Endothelial cell of umbilical vein (primary cell): ENCODE data around the gene SLC7A8. TPM values are rescaled to one million over a fixed set of nuclear protein-coding genes. Genes with fewer than 3 reads are reported as not detected.

ENCODE experiments used
- BruUV-seq: library from RNA; stranded (reverse); fragments of 400-500 nt; replicated peaks from 2 replicates; lab custom pipeline; 2021; lab: Mats Ljungman, UMichigan
- CTCF ChIA-PET: fragments of 300-600, 350-600 bp; sonication (Branson Sonifier 250); formaldehyde crosslinking; loops from one replicate; lab custom pipeline; 2021; ENCODE audit warnings: antibody characterized with exemption, inconsistent platforms; lab: Charles Lee
- POLR2A ChIA-PET: fragments of 300-600, 350-600 bp; sonication (Branson Sonifier 250); formaldehyde crosslinking; loops from one replicate; lab custom pipeline; 2021; ENCODE audit warnings: antibody characterized with exemption, inconsistent platforms; lab: Charles Lee
- DNase-seq: peaks from one replicate; pipeline ENCODE4 v3.0.0-alpha.2; 2011; ENCODE audit warnings: low read depth, low spot score
- FAIRE-seq: peaks from 2 replicates; lab custom pipeline; 2011; peaks lifted over from hg19 to GRCh38; lab: Jason Lieb, UNC
- H2AFZ ChIP-seq: 2 replicates; pipeline ENCODE4 v1.6.0; 2012; ENCODE audit warnings: low read depth, low read length, control low read depth, inconsistent platforms
- H3K27ac ChIP-seq: 2 replicates; pipeline ENCODE4 v1.5.1; 2011; ENCODE audit warnings: low read depth, mild to moderate bottlenecking, control low read depth, low read length, moderate library complexity; ENCODE audit not compliant: insufficient read depth
- H3K27me3 ChIP-seq, 2 experiments: 2 replicates each; pipeline versions ENCODE4 v1.6.0 to v1.6.1; 2011; ENCODE audit warnings: low read length in 2 of 2, mixed read lengths in 1 of 2; ENCODE audit not compliant: control insufficient read depth in 2 of 2, insufficient read depth in 2 of 2
- H3K36me3 ChIP-seq, 2 experiments: 2 replicates in 1 of 2; 3 replicates in 1 of 2; pipeline ENCODE4 v1.5.1; 2011; ENCODE audit warnings: low read length in 2 of 2, mild to moderate bottlenecking in 1 of 2, moderate library complexity in 1 of 2; ENCODE audit not compliant: control insufficient read depth in 2 of 2, insufficient read depth in 2 of 2; ENCODE audit errors: extremely low read depth in 1 of 2
- H3K4me1 ChIP-seq: 3 replicates; pipeline ENCODE4 v1.5.1; 2011; ENCODE audit warnings: mild to moderate bottlenecking, low read length; ENCODE audit not compliant: control insufficient read depth, insufficient read depth; ENCODE audit errors: extremely low read depth
- H3K4me2 ChIP-seq: 2 replicates; pipeline ENCODE4 v1.6.1; 2011; ENCODE audit warnings: low read length, control low read depth, mixed read lengths; ENCODE audit not compliant: insufficient read depth
- H3K4me3 ChIP-seq, 3 experiments: fragments of 200-600 bp in 1 of 3; sonication (generic), shearing (Covaris generic) in 1 of 3; replicated peaks in 1 of 3; 2 replicates each; pipeline ENCODE4 v1.5.1; 2011 to 2016; ENCODE audit warnings: control low read depth in 3 of 3, low read length in 3 of 3, mild to moderate bottlenecking in 2 of 3, inconsistent platforms in 1 of 3, low read depth in 1 of 3, moderate library complexity in 1 of 3; ENCODE audit not compliant: insufficient read depth in 1 of 3
- H3K79me2 ChIP-seq: 2 replicates; pipeline ENCODE4 v1.6.0; 2012; ENCODE audit warnings: low read length, inconsistent platforms; ENCODE audit not compliant: control insufficient read depth, insufficient read depth
- H3K9ac ChIP-seq: replicated peaks from 2 replicates; pipeline ENCODE3; 2011; ENCODE audit warnings: low read length, control low read depth; ENCODE audit not compliant: insufficient read depth; ENCODE audit errors: extremely low read depth
- H3K9me1 ChIP-seq: replicated peaks from 3 replicates; pipeline ENCODE4 v1.6.0; 2011; ENCODE audit warnings: mild to moderate bottlenecking, low read length; ENCODE audit not compliant: control insufficient read depth, insufficient read depth; ENCODE audit errors: extremely low read depth
- H3K9me3 ChIP-seq: replicated peaks from 2 replicates; pipeline ENCODE4 v1.5.1; 2012; ENCODE audit warnings: low read length, inconsistent platforms; ENCODE audit not compliant: control insufficient read depth, insufficient read depth
- H4K20me1 ChIP-seq: replicated peaks from 2 replicates; pipeline ENCODE3; 2011; ENCODE audit warnings: mild to moderate bottlenecking, low read length; ENCODE audit not compliant: control insufficient read depth, insufficient read depth; ENCODE audit errors: extremely low read depth
- FOS ChIP-seq: IDR thresholded peaks from 2 replicates; pipeline ENCODE4 v1.6.1; 2011; ENCODE audit warnings: mild to moderate bottlenecking, low read length, moderate library complexity, borderline replicate concordance; ENCODE audit not compliant: insufficient read depth
- GATA2 ChIP-seq: IDR thresholded peaks from 2 replicates; pipeline ENCODE4 v1.7.0; 2011; ENCODE audit warnings: low read depth, mild to moderate bottlenecking, moderate library complexity, mixed read lengths, low read length; ENCODE audit not compliant: insufficient read length, insufficient read depth
- JUN ChIP-seq: IDR thresholded peaks from 2 replicates; pipeline ENCODE4 v1.6.1; 2011; ENCODE audit warnings: borderline replicate concordance, low read depth; ENCODE audit not compliant: insufficient read length, insufficient read depth
- MYC ChIP-seq: IDR thresholded peaks from one replicate; pipeline ENCODE4 v1.6.1; 2011; ENCODE audit warnings: mild to moderate bottlenecking, low read depth, low read length
- POLR2A ChIP-seq: IDR thresholded peaks from 2 replicates; pipeline ENCODE4 v1.6.1; 2012; ENCODE audit warnings: low read depth, mild to moderate bottlenecking, control low read depth, low read length
- POLR2AphosphoS5 ChIP-seq: IDR thresholded peaks from 2 replicates; pipeline ENCODE4 v1.6.1; 2012; ENCODE audit warnings: low read depth, mild to moderate bottlenecking, control low read depth, low read length, moderate library complexity; ENCODE audit not compliant: insufficient read depth
- dilution Hi-C: fragments of 300-500 bp; cut with MboI; formaldehyde crosslinking; loops from one replicate; pipeline ENCODE4 v1.15.0; 2019; ENCODE audit warnings: low sequenced_read_pairs; ENCODE audit not compliant: extremely low pct_ligation_motif_present
- intact Hi-C: fragments of 100-400 bp; cut with micrococcal nuclease; formaldehyde crosslinking; loops from one replicate; pipeline ENCODE4 v1.10.0; 2022
- polyA plus RNA-seq, 4 experiments: library from polyadenylated mRNA; depleted of rRNA in 3 of 4; stranded (reverse) in 3 of 4; unstranded in 1 of 4; fragments of >200 nt; gene quantifications; 2 replicates each; pipeline versions ENCODE4 v1.2.1 to v1.2.3, GENCODE V29; 2011 to 2012; ENCODE audit warnings: missing spikeins in 1 of 4
- total RNA-seq: library from RNA; stranded (reverse); gene quantifications from 2 replicates; pipeline ENCODE4 v1.2.3, GENCODE V29; 2021
- TF ChIP-seq, protein P1 (sequence below), 2 donors: IDR thresholded peaks; 1 replicate in 1 of 2; 2 replicates in 1 of 2; pipeline ENCODE4 v1.5.1; 2011; ENCODE audit warnings: low read length in 2 of 2, mild to moderate bottlenecking in 2 of 2, moderate library complexity in 2 of 2, control low read depth in 1 of 2, inconsistent platforms in 1 of 2, low read depth in 1 of 2; ENCODE audit not compliant: insufficient read depth in 1 of 2; ENCODE audit errors: extremely low read depth in 1 of 2
- TF ChIP-seq, protein P2 (sequence below): IDR thresholded peaks from 2 replicates; pipeline ENCODE4 v1.6.1; 2011; ENCODE audit not compliant: insufficient read depth, insufficient read length

SLC7A8 gene
- total and polyA plus RNA-seq, 2 donors (not counting 3 experiments of a cell fraction or from before 2014, with no cell fraction given) = 0.76 to 1.1 TPM

DNA sequence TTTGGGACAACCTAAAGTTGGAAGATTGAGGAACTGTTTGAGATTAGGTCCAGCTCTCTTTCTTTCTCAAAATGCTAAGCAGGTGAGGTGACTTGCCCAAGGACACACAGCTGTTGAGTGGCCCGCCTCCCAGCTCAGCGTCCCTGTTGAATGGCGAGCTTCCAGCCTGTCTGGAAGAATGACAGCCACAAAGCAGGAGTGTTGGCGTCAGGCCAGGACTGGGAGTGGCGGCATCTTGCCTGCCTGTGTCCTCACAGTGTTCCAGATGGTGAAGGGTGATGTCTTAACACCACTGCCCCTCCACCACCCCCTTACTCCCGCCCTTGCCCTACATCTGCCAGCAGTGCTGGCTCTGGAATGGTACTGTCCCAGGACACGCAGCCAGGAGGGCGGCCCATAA is 60.0 kb downstream of the SLC7A8 start:
- no peaks in the 10 kb centered on the region for H3K36me3 ChIP-seq
- no peak overlapping the region for H3K27ac ChIP-seq
- ChIA-PET POLR2A (interaction anchor here (0.9 kb wide), 1 partner anchor 59 kb away, joined by 4 read pairs; no protein-coding TSS in a partner anchor), CTCF (interaction anchor here (0.9 to 14.5 kb wide), 3 partner anchors 29 to 72 kb away, joined by 3 to 1289 read pairs (median 3); partner anchors contain the start of genes ACIN1 and SLC7A8)
- no peak overlapping the region for H3K4me2 ChIP-seq
- no peaks in the 10 kb centered on the region for H3K79me2 ChIP-seq
- peaks cover 21% of the 10 kb centered on the region for H3K4me1 ChIP-seq
- no TSS peak for BruUV-seq
- no peak overlapping the region for H2AFZ ChIP-seq
- no peak overlapping the region for H3K9ac ChIP-seq
- H4K20me1 ChIP-seq = no peaks in the 10 kb centered on the region
- FAIRE-seq (no peak), DNase-seq (no peak)
- TF ChIP-seq FOS = no peak
- no peak for TF ChIP-seq GATA2
- TF ChIP-seq, protein P1, sequence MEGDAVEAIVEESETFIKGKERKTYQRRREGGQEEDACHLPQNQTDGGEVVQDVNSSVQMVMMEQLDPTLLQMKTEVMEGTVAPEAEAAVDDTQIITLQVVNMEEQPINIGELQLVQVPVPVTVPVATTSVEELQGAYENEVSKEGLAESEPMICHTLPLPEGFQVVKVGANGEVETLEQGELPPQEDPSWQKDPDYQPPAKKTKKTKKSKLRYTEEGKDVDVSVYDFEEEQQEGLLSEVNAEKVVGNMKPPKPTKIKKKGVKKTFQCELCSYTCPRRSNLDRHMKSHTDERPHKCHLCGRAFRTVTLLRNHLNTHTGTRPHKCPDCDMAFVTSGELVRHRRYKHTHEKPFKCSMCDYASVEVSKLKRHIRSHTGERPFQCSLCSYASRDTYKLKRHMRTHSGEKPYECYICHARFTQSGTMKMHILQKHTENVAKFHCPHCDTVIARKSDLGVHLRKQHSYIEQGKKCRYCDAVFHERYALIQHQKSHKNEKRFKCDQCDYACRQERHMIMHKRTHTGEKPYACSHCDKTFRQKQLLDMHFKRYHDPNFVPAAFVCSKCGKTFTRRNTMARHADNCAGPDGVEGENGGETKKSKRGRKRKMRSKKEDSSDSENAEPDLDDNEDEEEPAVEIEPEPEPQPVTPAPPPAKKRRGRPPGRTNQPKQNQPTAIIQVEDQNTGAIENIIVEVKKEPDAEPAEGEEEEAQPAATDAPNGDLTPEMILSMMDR (IDR thresholded peaks at IDR 0.05; ENCODE audit: extremely low read depth in 1 of 2, insufficient read depth in 1 of 2, low read depth in 1 of 2, low read length in 2 of 2) = no peak
- no peak for TF ChIP-seq POLR2A
- TF ChIP-seq MYC = no peak
- TF ChIP-seq, protein P2, sequence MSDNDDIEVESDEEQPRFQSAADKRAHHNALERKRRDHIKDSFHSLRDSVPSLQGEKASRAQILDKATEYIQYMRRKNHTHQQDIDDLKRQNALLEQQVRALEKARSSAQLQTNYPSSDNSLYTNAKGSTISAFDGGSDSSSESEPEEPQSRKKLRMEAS = no peak
- no peak for TF ChIP-seq JUN
- no peak for TF ChIP-seq POLR2AphosphoS5
- H3K9me3 ChIP-seq = no peaks in the 10 kb centered on the region
- H3K4me3 ChIP-seq = no peak overlapping the region
- intact Hi-C loops = no loop called here
- dilution Hi-C loops = no loop called here
- no peaks in the 10 kb centered on the region for H3K9me1 ChIP-seq
- H3K27me3 ChIP-seq = no peaks in the 10 kb centered on the region
